Measurements from ENCODE around the gene HOXB9. TPM values are rescaled to one million over a fixed set of nuclear protein-coding genes. Genes with fewer than 3 reads are reported as not detected.

HOXB9 gene
- total and polyA plus RNA-seq, 2 donors (not counting 1 experiment from before 2014, with no cell fraction given) = not detected

DNA sequence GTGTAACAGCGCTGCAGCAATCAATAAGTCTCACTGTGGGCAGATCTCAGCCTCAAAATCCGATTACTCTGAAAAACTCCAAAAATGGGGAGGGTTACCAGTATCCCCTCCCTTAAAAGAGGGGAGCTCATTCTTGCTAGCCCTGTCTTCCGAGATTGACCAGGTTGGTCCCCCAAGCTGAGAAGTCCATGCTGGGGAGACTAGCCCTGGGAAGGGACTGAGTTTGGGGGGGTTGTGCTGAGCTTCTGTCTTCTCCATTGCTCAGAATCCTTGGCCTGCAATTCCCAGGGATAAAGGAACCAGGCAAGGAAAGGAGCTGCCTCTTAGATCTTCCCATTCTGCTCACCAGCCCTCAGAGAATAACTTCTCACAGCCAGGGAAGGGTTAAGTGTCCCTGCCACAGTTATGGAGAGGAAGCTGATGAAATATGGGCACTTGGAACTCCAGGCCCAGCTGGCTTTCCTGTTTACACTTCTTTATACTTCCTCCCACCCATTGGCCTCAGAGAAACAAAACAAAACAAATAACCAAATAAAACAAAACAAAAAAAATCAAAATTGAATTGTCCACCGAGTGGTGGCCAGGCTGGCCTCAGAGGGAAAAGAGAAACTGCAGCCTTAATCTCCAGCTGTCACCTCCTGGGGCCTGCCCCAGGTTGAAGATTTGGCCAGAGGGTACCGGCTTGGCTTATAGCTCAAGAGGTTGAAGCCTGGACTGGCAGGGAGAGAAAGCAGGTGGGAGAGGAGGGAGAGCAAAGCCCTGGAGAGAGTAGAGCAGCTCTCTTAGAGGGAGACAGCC lies 38.7 kb downstream of the HOXB9 start:
- peak overlapping the region; percentile 99 for H3K4me2 ChIP-seq (ENCODE audit: extremely low read depth, insufficient read depth, low read length)

GRCh38 chr17:48586355-48587258 lies 39.6 kb downstream of the HOXB9 start:
- no peak overlapping the region for H2AFZ ChIP-seq (ENCODE audit: low read length)
- H3K4me3 ChIP-seq (replicated peaks in 1 of 4; ENCODE audit: control extremely low read depth in 1 of 4, insufficient read depth in 1 of 4, low read depth in 3 of 4, low read length in 4 of 4) = peak overlapping the region; percentile 83 to 98 (median 92)
- peak overlapping the region; percentile 72 for H3K9ac ChIP-seq (ENCODE audit: insufficient read depth, low read length)
- no peaks in the 10 kb centered on the region for H3K9me3 ChIP-seq (ENCODE audit: control insufficient read depth, insufficient read depth, low read depth, low read length)
- H3K4me1 ChIP-seq (ENCODE audit: control insufficient read depth, extremely low read depth, insufficient read depth, low read length) = peaks cover 15% of the 10 kb centered on the region
- peak; percentile 55 to 57 for DNase-seq (ENCODE audit: low read depth in 2 of 2)
- TF ChIP-seq EZH2 (IDR thresholded peaks at IDR 0.05; ENCODE audit: low read length, missing control alignments) (no peak), CTCF (conservative IDR thresholded peaks at IDR 0.05 in 1 of 2, IDR thresholded peaks at IDR 0.05 in 1 of 2; ENCODE audit: low read depth in 1 of 2, low read length in 2 of 2) (no peak)
- H4K20me1 ChIP-seq (ENCODE audit: control insufficient read depth, extremely low read depth, insufficient read depth, low read length) = no peaks in the 10 kb centered on the region
- peak overlapping the region; percentile 99 for H3K4me2 ChIP-seq (ENCODE audit: extremely low read depth, insufficient read depth, low read length)
- no peaks in the 10 kb centered on the region for H3K27me3 ChIP-seq (ENCODE audit: control insufficient read depth, insufficient read depth, low read length)
- H3K36me3 ChIP-seq (ENCODE audit: control insufficient read depth, insufficient read depth, low read length) = peaks cover 7% of the 10 kb centered on the region
- peaks cover 100% of the 10 kb centered on the region for H3K79me2 ChIP-seq (ENCODE audit: control insufficient read depth, insufficient read depth, low read length)
- H3K27ac ChIP-seq (ENCODE audit: insufficient read depth, low read length) = peak overlapping the region; percentile 98

More for the DNA sequence above, 38.7 kb downstream of the HOXB9 start:
- TF ChIP-seq EZH2 (IDR thresholded peaks at IDR 0.05; ENCODE audit: low read length, missing control alignments) = no peak
- TF ChIP-seq CTCF (conservative IDR thresholded peaks at IDR 0.05 in 1 of 2, IDR thresholded peaks at IDR 0.05 in 1 of 2; ENCODE audit: low read depth in 1 of 2, low read length in 2 of 2) = no peak
- H3K4me3 ChIP-seq (replicated peaks in 1 of 4; ENCODE audit: control extremely low read depth in 1 of 4, insufficient read depth in 1 of 4, low read depth in 3 of 4, low read length in 4 of 4) = peak overlapping the region; percentile 83 to 98 (median 92)
- H3K27me3 ChIP-seq (ENCODE audit: control insufficient read depth, insufficient read depth, low read length) = no peaks in the 10 kb centered on the region
- H3K9ac ChIP-seq (ENCODE audit: insufficient read depth, low read length) = peak overlapping the region; percentile 94
- H4K20me1 ChIP-seq (ENCODE audit: control insufficient read depth, extremely low read depth, insufficient read depth, low read length) = no peaks in the 10 kb centered on the region
- H3K79me2 ChIP-seq (ENCODE audit: control insufficient read depth, insufficient read depth, low read length) = peaks cover 100% of the 10 kb centered on the region
- peak in 1 of 2 donors; percentile 90 for DNase-seq (ENCODE audit: low read depth in 2 of 2)
- H3K9me3 ChIP-seq (ENCODE audit: control insufficient read depth, insufficient read depth, low read depth, low read length) = no peaks in the 10 kb centered on the region
- peaks cover 5% of the 10 kb centered on the region for H3K36me3 ChIP-seq (ENCODE audit: control insufficient read depth, insufficient read depth, low read length)
- H3K27ac ChIP-seq (ENCODE audit: insufficient read depth, low read length) = peak overlapping the region; percentile 98
- H2AFZ ChIP-seq (ENCODE audit: low read length) = no peak overlapping the region
- peaks cover 15% of the 10 kb centered on the region for H3K4me1 ChIP-seq (ENCODE audit: control insufficient read depth, extremely low read depth, insufficient read depth, low read length)

GRCh38 chr17:48584223-48584741 lies 41.9 kb downstream of the HOXB9 start:
- Histone ChIP-seq H3K27ac (ENCODE audit: insufficient read depth, low read length) (peak overlapping the region; percentile 98), H3K4me2 (ENCODE audit: extremely low read depth, insufficient read depth, low read length) (peak overlapping the region; percentile 30), H3K4me3 (replicated peaks in 1 of 4; ENCODE audit: control extremely low read depth in 1 of 4, insufficient read depth in 1 of 4, low read depth in 3 of 4, low read length in 4 of 4) (peak overlapping the region; percentile 4 to 98 (median 87)), H3K36me3 (ENCODE audit: control insufficient read depth, insufficient read depth, low read length) (peaks cover 6% of the 10 kb centered on the region), H3K4me1 (ENCODE audit: control insufficient read depth, extremely low read depth, insufficient read depth, low read length) (peaks cover 15% of the 10 kb centered on the region), H3K27me3 (ENCODE audit: control insufficient read depth, insufficient read depth, low read length) (no peaks in the 10 kb centered on the region), H3K9ac (ENCODE audit: insufficient read depth, low read length) (peak overlapping the region; percentile 16), H4K20me1 (ENCODE audit: control insufficient read depth, extremely low read depth, insufficient read depth, low read length) (no peaks in the 10 kb centered on the region), H2AFZ (ENCODE audit: low read length) (no peak overlapping the region), H3K79me2 (ENCODE audit: control insufficient read depth, insufficient read depth, low read length) (peaks cover 100% of the 10 kb centered on the region), H3K9me3 (ENCODE audit: control insufficient read depth, insufficient read depth, low read depth, low read length) (no peaks in the 10 kb centered on the region)
- no peak for TF ChIP-seq EZH2 (IDR thresholded peaks at IDR 0.05; ENCODE audit: low read length, missing control alignments)
- no peak for TF ChIP-seq CTCF (conservative IDR thresholded peaks at IDR 0.05 in 1 of 2, IDR thresholded peaks at IDR 0.05 in 1 of 2; ENCODE audit: low read depth in 1 of 2, low read length in 2 of 2)
- DNase-seq (ENCODE audit: low read depth in 2 of 2) = peak in 1 of 2 donors; percentile 91

Measured in fibroblast of lung (primary cell).